OCI-LY3 (cell line): ENCODE data around the gene KRT1.

Experiments
- H2AFZ ChIP-seq: fragments of 200-600, 300-600 bp; shearing (Covaris generic); 2 replicates; pipeline ENCODE4 v1.6.0; 2014; ENCODE audit warnings: antibody characterized with exemption, low read depth, low read length
- H3K27ac ChIP-seq: fragments of 200-600, 300-600 bp; sonication (generic); 2 replicates; pipeline ENCODE4 v1.5.1; 2014; ENCODE audit warnings: mild to moderate bottlenecking, low read length, moderate library complexity, mixed read lengths
- H3K27me3 ChIP-seq: fragments of 200-600, 300-600 bp; sonication (generic); 2 replicates; pipeline ENCODE4 v1.6.1; 2014; ENCODE audit warnings: low read depth, low read length, mixed read lengths
- H3K36me3 ChIP-seq: fragments of 200-600, 300-600 bp; sonication (generic); replicated peaks from 2 replicates; pipeline ENCODE3; 2014; ENCODE audit warnings: low read depth, low read length, mixed read lengths
- H3K4me1 ChIP-seq: fragments of 300-600, 200-600 bp; sonication (generic); 2 replicates; pipeline ENCODE4 v1.6.1; 2014; ENCODE audit warnings: low read length, mixed read lengths
- H3K4me2 ChIP-seq: fragments of 200-600, 300-600 bp; sonication (generic); 2 replicates; pipeline ENCODE4 v1.6.1; 2014; ENCODE audit warnings: low read length, mixed read lengths
- H3K4me3 ChIP-seq: fragments of 300-600, 200-600 bp; sonication (generic); 2 replicates; pipeline ENCODE4 v1.5.1; 2014; ENCODE audit warnings: antibody characterized with exemption, mild to moderate bottlenecking, low read length, moderate library complexity
- H3K79me2 ChIP-seq: fragments of 300-600, 200-600 bp; shearing (Covaris generic); 2 replicates; pipeline ENCODE4 v1.6.1; 2014; ENCODE audit warnings: mild to moderate bottlenecking, low read length, mixed read lengths
- H3K9ac ChIP-seq: fragments of 300-600, 200-600 bp; shearing (Covaris generic); 2 replicates; pipeline ENCODE4 v1.6.0; 2014; ENCODE audit warnings: mild to moderate bottlenecking, low read length, moderate library complexity
- H3K9me3 ChIP-seq: fragments of 200-600, 300-600 bp; shearing (Covaris generic); 2 replicates; pipeline ENCODE4 v1.6.1; 2014; ENCODE audit warnings: low read length, mixed read lengths; ENCODE audit not compliant: insufficient read depth
- H4K20me1 ChIP-seq: fragments of 200-600, 300-600 bp; sonication (generic); 2 replicates; pipeline ENCODE4 v1.6.1; 2016; ENCODE audit warnings: low read length, mixed read lengths; ENCODE audit not compliant: insufficient read depth
- CTCF ChIP-seq: fragments of 200-600, 300-600 bp; sonication (generic); IDR thresholded peaks from 2 replicates; pipeline ENCODE4 v1.5.1; 2014; ENCODE audit warnings: antibody characterized with exemption, low read length, low read depth
- EZH2phosphoT487 ChIP-seq: fragments of 200-600 bp; shearing (Covaris generic); IDR thresholded peaks from 2 replicates; pipeline ENCODE4 v1.6.1; 2018; ENCODE audit warnings: antibody characterized with exemption, mixed run types, low read depth

The KRT1 gene

GRCh38 chr12:52699373-52699772, 19.2 kb upstream of the KRT1 start:
- Histone ChIP-seq H3K4me1 (no peaks in the 10 kb centered on the region), H3K27me3 (peaks cover 29% of the 10 kb centered on the region), H3K9me3 (no peaks in the 10 kb centered on the region), H3K4me3 (no peak overlapping the region), H3K79me2 (no peaks in the 10 kb centered on the region), H3K4me2 (no peak overlapping the region), H2AFZ (no peak overlapping the region), H3K36me3 (no peaks in the 10 kb centered on the region), H3K27ac (no peak overlapping the region), H4K20me1 (no peaks in the 10 kb centered on the region), H3K9ac (no peak overlapping the region)
- no peak for TF ChIP-seq EZH2phosphoT487

- Histone ChIP-seq H4K20me1 (no peaks in the 10 kb centered on the region), H3K9ac (no peak overlapping the region), H3K4me3 (no peak overlapping the region), H3K27me3 (peaks cover 27% of the 10 kb centered on the region), H3K27ac (no peak overlapping the region), H3K79me2 (no peaks in the 10 kb centered on the region), H3K36me3 (no peaks in the 10 kb centered on the region), H3K4me1 (no peaks in the 10 kb centered on the region), H3K9me3 (no peaks in the 10 kb centered on the region), H3K4me2 (no peak overlapping the region), H2AFZ (no peak overlapping the region)
- TF ChIP-seq CTCF = no peak
- no peak for TF ChIP-seq EZH2phosphoT487
These were observed 18.6 kb upstream of the KRT1 start for GRCh38 chr12:52698651-52699340.

GRCh38 chr12:52697058-52697582, 16.9 kb upstream of the KRT1 start:
- Histone ChIP-seq H3K27ac (no peak overlapping the region), H3K4me2 (no peak overlapping the region), H3K36me3 (no peaks in the 10 kb centered on the region), H3K27me3 (peaks cover 24% of the 10 kb centered on the region), H3K9ac (no peak overlapping the region), H4K20me1 (no peaks in the 10 kb centered on the region), H3K79me2 (no peaks in the 10 kb centered on the region), H3K4me3 (no peak overlapping the region), H2AFZ (no peak overlapping the region), H3K4me1 (no peaks in the 10 kb centered on the region), H3K9me3 (no peaks in the 10 kb centered on the region)
- TF ChIP-seq CTCF = no peak
- TF ChIP-seq EZH2phosphoT487 = no peak

GRCh38 chr12:52696588-52696987, 16.4 kb upstream of the KRT1 start:
- Histone ChIP-seq H3K9me3 (no peaks in the 10 kb centered on the region), H3K4me2 (no peak overlapping the region), H3K36me3 (no peaks in the 10 kb centered on the region), H3K27me3 (peaks cover 29% of the 10 kb centered on the region), H3K79me2 (no peaks in the 10 kb centered on the region), H4K20me1 (no peaks in the 10 kb centered on the region), H3K4me3 (no peak overlapping the region), H3K27ac (no peak overlapping the region), H3K9ac (no peak overlapping the region), H2AFZ (no peak overlapping the region), H3K4me1 (no peaks in the 10 kb centered on the region)
- no peak for TF ChIP-seq CTCF
- no peak for TF ChIP-seq EZH2phosphoT487
